ENCODE data around the gene TMEM171.

GRCh38 chr5:73143716-73144115 lies 23.3 kb downstream of the TMEM171 start:
- no peak for TF ChIP-seq CTCF (optimal IDR thresholded peaks at IDR 0.05 in 1 of 3, IDR thresholded peaks at IDR 0.05 in 1 of 3, conservative IDR thresholded peaks at IDR 0.05 in 1 of 3; ENCODE audit: extremely low read depth in 1 of 3, insufficient read depth in 2 of 3, low read length in 3 of 3)
- no peak for TF ChIP-seq EZH2 (IDR thresholded peaks at IDR 0.05; ENCODE audit: low read length)

All from keratinocyte (primary cell).